Activated T-cell treated with anti-CD3 and anti-CD28 coated beads, Interleukin-2, amount 50 U/mL, for 72 hours (primary cell): Measurements from ENCODE around the gene LRRC1. TPM values are rescaled to one million over a fixed set of nuclear protein-coding genes. Genes with fewer than 3 reads are reported as not detected.
A peak's percentile ranks its signal among the peaks of the same experiment; 100 is the strongest.

Source experiments
- ATAC-seq, 2 donors: fragments of 150-1000 bp; cut with Tn5 transposase; replicated peaks in 1 of 2; 2 replicates each; pipeline ENCODE4 v1.10.0; 2021; ENCODE audit warnings: moderate library complexity in 2 of 2, mild to moderate bottlenecking in 1 of 2
- DNase-seq, 2 donors: peaks; one replicate each; pipeline ENCODE4 v3.0.0; 2021 to 2022; ENCODE audit warnings: mixed read lengths in 1 of 2
- H3K27ac Mint-ChIP-seq: one replicate; pipeline ENCODE4 v1.8.0; 2022; ENCODE audit warnings: mild to moderate bottlenecking, moderate library complexity, mixed read lengths
- H3K27me3 Mint-ChIP-seq: one replicate; pipeline ENCODE4 v1.8.0; 2022; ENCODE audit warnings: low read depth, mixed read lengths
- H3K36me3 Mint-ChIP-seq, 2 donors: one replicate each; pipeline ENCODE4 v1.8.0; 2022; ENCODE audit warnings: mixed read lengths in 2 of 2, mild to moderate bottlenecking in 1 of 2; ENCODE audit not compliant: insufficient read depth in 2 of 2
- H3K4me1 Mint-ChIP-seq: one replicate; pipeline ENCODE4 v1.8.0; 2022; ENCODE audit warnings: low read depth, mixed read lengths
- H3K4me3 Mint-ChIP-seq, 2 donors: one replicate each; pipeline ENCODE4 v1.8.0; 2022; ENCODE audit warnings: mild to moderate bottlenecking in 2 of 2, mixed read lengths in 2 of 2, moderate library complexity in 2 of 2
- H3K9me3 Mint-ChIP-seq, 2 donors: one replicate each; pipeline ENCODE4 v1.8.0; 2022; ENCODE audit warnings: mixed read lengths in 2 of 2
- total RNA-seq, 2 donors: library from RNA; stranded (reverse); gene quantifications; one replicate each; pipeline ENCODE4 v1.2.3, GENCODE V29; 2022

Gene LRRC1
- total RNA-seq, 2 donors from 2014 or later = 3.6 to 4.4 TPM

GRCh38 chr6:53898026-53898795, 103.4 kb downstream of the LRRC1 start:
- ATAC-seq = no peak
- Mint-ChIP-seq H3K4me3 (no peak overlapping the region), H3K9me3 (no peaks in the 10 kb centered on the region), H3K4me1 (peaks cover 9% of the 10 kb centered on the region), H3K27me3 (no peaks in the 10 kb centered on the region), H3K36me3 (no peaks in the 10 kb centered on the region), H3K27ac (peak overlapping the region; percentile 16)
- DNase-seq = no peak

- Mint-ChIP-seq H3K27me3 (no peaks in the 10 kb centered on the region), H3K4me1 (peaks cover 2% of the 10 kb centered on the region), H3K9me3 (no peaks in the 10 kb centered on the region), H3K36me3 (no peaks in the 10 kb centered on the region), H3K4me3 (no peak overlapping the region), H3K27ac (no peak overlapping the region)
- no peak for ATAC-seq
- no peak for DNase-seq
Measured at GRCh38 chr6:53899512-53899911, 104.7 kb downstream of the LRRC1 start.

- Mint-ChIP-seq H3K36me3 (peaks cover 0 to 2% of the 10 kb centered on the region in 2 donors), H3K9me3 (no peaks in the 10 kb centered on the region), H3K4me1 (no peaks in the 10 kb centered on the region), H3K27ac (no peak overlapping the region), H3K27me3 (no peaks in the 10 kb centered on the region), H3K4me3 (no peak overlapping the region)
- DNase-seq = no peak
- no peak for ATAC-seq
Measured at GRCh38 chr6:53903357-53903756, 108.6 kb downstream of the LRRC1 start.

GRCh38 chr6:53906103-53906502, 111.3 kb downstream of the LRRC1 start:
- Mint-ChIP-seq H3K36me3 (peaks cover 0 to 2% of the 10 kb centered on the region in 2 donors), H3K27me3 (no peaks in the 10 kb centered on the region), H3K4me1 (no peaks in the 10 kb centered on the region), H3K27ac (no peak overlapping the region), H3K4me3 (no peak overlapping the region), H3K9me3 (no peaks in the 10 kb centered on the region)
- no peak for DNase-seq
- no peak for ATAC-seq

GRCh38 chr6:53906842-53907241, 112.0 kb downstream of the LRRC1 start:
- DNase-seq (no peak), ATAC-seq (no peak)
- H3K9me3 Mint-ChIP-seq = no peaks in the 10 kb centered on the region
- H3K36me3 Mint-ChIP-seq = peaks cover 0 to 2% of the 10 kb centered on the region in 2 donors
- H3K4me1 Mint-ChIP-seq = no peaks in the 10 kb centered on the region
- no peak overlapping the region for H3K4me3 Mint-ChIP-seq
- H3K27me3 Mint-ChIP-seq = no peaks in the 10 kb centered on the region
- no peak overlapping the region for H3K27ac Mint-ChIP-seq

GRCh38 chr6:53910834-53911233, 116.0 kb downstream of the LRRC1 start:
- no peak overlapping the region for H3K4me3 Mint-ChIP-seq
- no peak for ATAC-seq
- H3K27me3 Mint-ChIP-seq = no peaks in the 10 kb centered on the region
- no peaks in the 10 kb centered on the region for H3K9me3 Mint-ChIP-seq
- no peak for DNase-seq
- H3K36me3 Mint-ChIP-seq = no peaks in the 10 kb centered on the region
- no peak overlapping the region for H3K27ac Mint-ChIP-seq
- H3K4me1 Mint-ChIP-seq = no peaks in the 10 kb centered on the region

- H3K4me1 Mint-ChIP-seq = no peaks in the 10 kb centered on the region
- DNase-seq (no peak), ATAC-seq (no peak)
- no peaks in the 10 kb centered on the region for H3K27me3 Mint-ChIP-seq
- no peak overlapping the region for H3K4me3 Mint-ChIP-seq
- H3K36me3 Mint-ChIP-seq = no peaks in the 10 kb centered on the region
- H3K9me3 Mint-ChIP-seq = no peaks in the 10 kb centered on the region
- H3K27ac Mint-ChIP-seq = no peak overlapping the region
Measured at GRCh38 chr6:53912661-53913060, 117.9 kb downstream of the LRRC1 start.

- no peaks in the 10 kb centered on the region for H3K36me3 Mint-ChIP-seq
- no peak overlapping the region for H3K4me3 Mint-ChIP-seq
- H3K27me3 Mint-ChIP-seq = no peaks in the 10 kb centered on the region
- H3K27ac Mint-ChIP-seq = no peak overlapping the region
- no peaks in the 10 kb centered on the region for H3K4me1 Mint-ChIP-seq
- no peak for ATAC-seq
- H3K9me3 Mint-ChIP-seq = no peaks in the 10 kb centered on the region
- no peak for DNase-seq
Measured at GRCh38 chr6:53913286-53913685, 118.5 kb downstream of the LRRC1 start.

- Mint-ChIP-seq H3K27me3 (no peaks in the 10 kb centered on the region), H3K27ac (no peak overlapping the region), H3K4me3 (no peak overlapping the region), H3K4me1 (no peaks in the 10 kb centered on the region), H3K36me3 (no peaks in the 10 kb centered on the region), H3K9me3 (no peaks in the 10 kb centered on the region)
- ATAC-seq = no peak
- no peak for DNase-seq
Measured at GRCh38 chr6:53915026-53915691, 120.4 kb downstream of the LRRC1 start.

GRCh38 chr6:53916804-53917463, 122.1 kb downstream of the LRRC1 start:
- H3K4me1 Mint-ChIP-seq = no peaks in the 10 kb centered on the region

GRCh38 chr6:53917464-53917842, 122.6 kb downstream of the LRRC1 start:
- H3K36me3 Mint-ChIP-seq = peaks cover 0 to 2% of the 10 kb centered on the region in 2 donors
- DNase-seq = no peak
- H3K4me3 Mint-ChIP-seq = no peak overlapping the region
- H3K27me3 Mint-ChIP-seq = no peaks in the 10 kb centered on the region
- ATAC-seq = no peak
- no peaks in the 10 kb centered on the region for H3K9me3 Mint-ChIP-seq
- H3K27ac Mint-ChIP-seq = no peak overlapping the region
- H3K4me1 Mint-ChIP-seq = no peaks in the 10 kb centered on the region

More at GRCh38 chr6:53916804-53917463, 122.1 kb downstream of the LRRC1 start:
- H3K27ac Mint-ChIP-seq = no peak overlapping the region
- peaks cover 0 to 2% of the 10 kb centered on the region in 2 donors for H3K36me3 Mint-ChIP-seq
- DNase-seq (no peak), ATAC-seq (no peak)
- no peaks in the 10 kb centered on the region for H3K27me3 Mint-ChIP-seq
- no peak overlapping the region for H3K4me3 Mint-ChIP-seq
- no peaks in the 10 kb centered on the region for H3K9me3 Mint-ChIP-seq

- Mint-ChIP-seq H3K9me3 (no peaks in the 10 kb centered on the region), H3K27ac (no peak overlapping the region), H3K36me3 (peaks cover 0 to 2% of the 10 kb centered on the region in 2 donors), H3K4me3 (no peak overlapping the region), H3K4me1 (no peaks in the 10 kb centered on the region), H3K27me3 (no peaks in the 10 kb centered on the region)
- ATAC-seq (no peak), DNase-seq (no peak)
Measured at GRCh38 chr6:53918854-53919510, 124.2 kb downstream of the LRRC1 start.

GRCh38 chr6:53919881-53920360, 125.1 kb downstream of the LRRC1 start:
- H3K4me3 Mint-ChIP-seq = no peak overlapping the region
- ATAC-seq = no peak

More at GRCh38 chr6:53919881-53920360, 125.1 kb downstream of the LRRC1 start:
- no peak for DNase-seq
- Mint-ChIP-seq H3K27ac (no peak overlapping the region), H3K4me1 (no peaks in the 10 kb centered on the region), H3K36me3 (peaks cover 0 to 2% of the 10 kb centered on the region in 2 donors), H3K9me3 (no peaks in the 10 kb centered on the region), H3K27me3 (no peaks in the 10 kb centered on the region)
